ENCODE results near the gene YWHAG.

GRCh38 chr7:76396864-76397263 lies 38.1 kb upstream of the YWHAG start:
- TF ChIP-seq CTCF (conservative IDR thresholded peaks at IDR 0.05; ENCODE audit: low read length), result no peak
- TF ChIP-seq EZH2phosphoT487 (IDR thresholded peaks at IDR 0.05; ENCODE audit: borderline replicate concordance), result no peak
